GM19035 (cell line): ENCODE results near the gene ITCH.

ENCODE experiments used
- ATAC-seq: cut with Tn5 transposase; IDR thresholded peaks from one replicate; pipeline ENCODE4 v1.9.1; 2021; ENCODE audit not compliant: unreplicated experiment

Gene ITCH

GRCh38 chr20:34526466-34526865 lies 163.4 kb downstream of the ITCH start:
- ATAC-seq: no peak

- no peak for ATAC-seq
Observed at GRCh38 chr20:34527016-34527415, 163.9 kb downstream of the ITCH start.

- no peak for ATAC-seq
Observed at GRCh38 chr20:34528921-34529297, 165.8 kb downstream of the ITCH start.

GRCh38 chr20:34529742-34530141 lies 166.7 kb downstream of the ITCH start:
- ATAC-seq: no peak

GRCh38 chr20:34530342-34530741 lies 167.3 kb downstream of the ITCH start:
- ATAC-seq: no peak

- ATAC-seq: no peak
Observed at GRCh38 chr20:34531608-34532265, 168.7 kb downstream of the ITCH start.

- no peak for ATAC-seq
Observed at GRCh38 chr20:34532320-34532719, 169.2 kb downstream of the ITCH start.

- ATAC-seq: no peak
Observed at GRCh38 chr20:34532756-34533155, 169.7 kb downstream of the ITCH start.

GRCh38 chr20:34534391-34535165 lies 171.5 kb downstream of the ITCH start:
- no peak for ATAC-seq

GRCh38 chr20:34535301-34535840 lies 172.3 kb downstream of the ITCH start:
- ATAC-seq: no peak

- no peak for ATAC-seq
Observed at GRCh38 chr20:34535857-34536256, 172.8 kb downstream of the ITCH start.

GRCh38 chr20:34536798-34537394 lies 173.8 kb downstream of the ITCH start:
- no peak for ATAC-seq

GRCh38 chr20:34537651-34538050 lies 174.6 kb downstream of the ITCH start:
- no peak for ATAC-seq

- no peak for ATAC-seq
Observed at GRCh38 chr20:34538671-34539123, 175.6 kb downstream of the ITCH start.

- no peak for ATAC-seq
Observed at GRCh38 chr20:34539756-34540155, 176.7 kb downstream of the ITCH start.

- ATAC-seq: no peak
Observed at GRCh38 chr20:34540596-34541263, 177.7 kb downstream of the ITCH start.

GRCh38 chr20:34541264-34541901 lies 178.3 kb downstream of the ITCH start:
- no peak for ATAC-seq

GRCh38 chr20:34541917-34542316 lies 178.8 kb downstream of the ITCH start:
- no peak for ATAC-seq

GRCh38 chr20:34542439-34542838 lies 179.4 kb downstream of the ITCH start:
- no peak for ATAC-seq

- ATAC-seq: no peak
Observed at GRCh38 chr20:34543463-34544056, 180.5 kb downstream of the ITCH start.
